Head of caudate nucleus (tissue), 42 donors: Measurements from ENCODE around the gene KRTAP1-4.
A peak's percentile ranks its signal among the peaks of the same experiment; 100 is the strongest.
"Not testable (repeated sequence)": the region's sequence is repeated elsewhere in the genome, so short reads cannot be mapped to it uniquely, and the experiment has no call there.

ENCODE experiments used
- DNase-seq, 42 donors: peaks; one replicate each; pipeline versions ENCODE4 v3.0.0 to v3.0.0-alpha.2; 2020 to 2021; ENCODE audit warnings: mixed read lengths in 7 of 42
- intact Hi-C: fragments of 100-400 bp; cut with DNase I; formaldehyde crosslinking; loops from one replicate; pipeline ENCODE4 v1.15.0; 2022

The KRTAP1-4 gene

DNA sequence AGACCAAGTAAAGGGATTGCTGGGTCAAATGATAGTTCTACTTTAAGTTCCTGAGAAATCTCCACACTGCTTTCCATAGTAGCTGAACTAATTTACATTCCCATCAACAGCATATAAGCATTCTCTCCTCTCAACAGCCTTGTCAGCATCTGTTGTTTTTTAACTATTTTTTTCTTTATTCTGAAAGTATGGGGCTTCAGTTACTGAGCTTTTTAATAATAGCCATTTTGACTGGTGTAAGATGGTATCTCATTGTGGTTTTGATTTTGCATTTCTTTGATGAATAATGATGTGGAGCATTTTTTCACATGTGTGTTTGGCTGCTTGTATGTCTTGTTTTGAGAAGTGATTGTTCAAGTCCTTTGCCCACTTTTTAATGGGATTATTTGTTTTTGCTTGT is 22.6 kb upstream of the KRTAP1-4 start:
- no peak for DNase-seq
- intact Hi-C loops: no loop called here

DNA sequence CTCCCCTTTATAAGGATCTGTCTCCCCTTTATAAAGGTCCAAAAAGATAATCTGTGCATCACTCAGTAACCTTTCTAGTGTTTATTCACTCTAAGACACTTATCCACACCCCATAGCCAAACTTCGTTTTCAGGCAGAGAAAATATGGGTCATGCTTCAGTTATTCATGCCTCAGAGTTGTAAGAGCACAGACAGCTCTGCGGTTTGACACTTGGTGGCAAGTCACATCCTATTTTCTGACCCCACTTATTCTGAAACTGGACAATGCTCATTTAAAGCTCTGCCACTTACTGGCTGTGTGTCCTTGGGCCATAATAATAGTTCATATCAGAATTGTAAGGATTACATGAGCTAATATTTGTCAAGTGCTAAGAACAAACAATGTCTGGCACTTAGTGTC is 19.1 kb upstream of the KRTAP1-4 start:
- intact Hi-C loops: no loop called here

DNA sequence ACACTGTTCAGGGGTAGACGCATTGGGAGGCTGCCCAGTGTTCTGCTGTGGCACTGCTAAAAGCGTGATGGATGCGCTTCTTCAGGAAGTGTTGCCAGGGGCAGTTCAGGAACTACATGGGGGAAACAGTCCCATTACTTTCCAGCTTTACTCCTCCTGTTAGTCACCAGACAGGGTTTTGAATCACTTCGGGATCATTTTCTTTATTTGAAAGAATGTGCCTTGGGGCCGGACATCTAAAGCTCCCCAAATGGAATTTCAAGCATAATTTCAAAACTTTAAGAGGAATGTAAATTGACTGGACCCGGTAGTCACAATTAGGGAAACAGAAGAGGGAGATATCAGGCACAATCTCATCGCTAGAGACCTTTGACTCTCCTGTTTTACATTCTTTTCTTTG is 18.4 kb upstream of the KRTAP1-4 start:
- DNase-seq: no peak
- intact Hi-C loops: no loop called here

More for the DNA sequence above, 19.1 kb upstream of the KRTAP1-4 start:
- no peak for DNase-seq

DNA sequence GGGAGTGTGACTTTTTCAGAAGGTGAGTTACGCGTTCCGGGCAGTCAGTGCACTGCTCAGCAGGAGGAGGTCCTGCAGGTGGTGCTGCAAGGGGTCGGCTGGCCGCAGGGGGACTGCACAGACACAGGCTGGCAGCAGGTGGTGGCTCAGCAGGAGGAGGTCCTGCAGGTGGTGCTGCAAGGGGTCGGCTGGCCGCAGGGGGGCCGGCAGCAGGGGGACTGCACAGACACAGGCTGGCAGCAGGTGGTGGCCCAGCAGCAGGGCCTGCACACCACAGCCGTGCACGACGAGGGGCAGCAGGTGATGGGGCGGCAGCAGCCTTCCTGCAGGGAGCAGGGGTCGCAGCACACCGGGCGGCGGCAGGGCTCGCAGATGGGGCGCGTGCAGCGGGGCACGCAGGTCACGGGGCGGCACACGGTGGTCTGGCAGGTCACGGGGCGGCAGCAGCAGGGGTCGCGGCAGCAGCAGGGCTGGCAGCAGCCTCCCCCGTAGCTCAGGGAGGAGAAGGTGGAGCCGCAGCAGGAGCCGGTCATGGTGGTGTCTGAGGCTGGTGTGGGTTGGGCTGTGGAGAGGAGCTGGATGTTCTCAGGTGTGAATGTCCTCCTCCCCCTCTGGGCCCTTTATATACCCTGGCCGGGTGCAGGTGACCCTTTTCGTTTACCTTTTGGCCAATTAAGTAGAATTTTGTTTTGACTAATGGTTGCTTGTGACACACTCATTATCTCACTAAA is 16.9 kb upstream of the KRTAP1-4 start, which contains the start of gene KRTAP2-1:
Gene KRTAP2-1, minus strand, starts transcription at position 582 of the 731 bp plus-strand sequence. Its CDS starts 49 bp downstream, at position 533.
- intact Hi-C loops, DNase-seq: not testable (repeated sequence)

DNA sequence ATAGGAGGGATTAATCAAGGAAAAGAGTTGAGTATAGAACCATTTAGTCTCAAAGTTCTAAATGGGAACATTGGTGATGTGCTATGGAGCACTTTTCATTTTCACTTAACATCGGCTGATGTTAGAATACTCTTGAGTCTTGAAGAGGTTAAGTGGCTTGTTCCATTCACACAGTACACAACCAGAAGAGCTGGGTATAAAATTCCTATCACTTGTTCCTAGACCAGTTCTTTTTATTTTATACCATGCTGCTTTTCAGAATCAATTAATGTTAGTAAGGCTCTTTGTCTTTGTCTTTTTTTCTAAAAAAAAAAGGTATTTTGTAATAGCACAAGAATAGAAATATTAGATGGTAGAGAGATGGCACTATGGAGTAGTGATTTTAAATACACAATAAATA is 13.0 kb upstream of the KRTAP1-4 start:
- intact Hi-C loops: no loop called here

DNA sequence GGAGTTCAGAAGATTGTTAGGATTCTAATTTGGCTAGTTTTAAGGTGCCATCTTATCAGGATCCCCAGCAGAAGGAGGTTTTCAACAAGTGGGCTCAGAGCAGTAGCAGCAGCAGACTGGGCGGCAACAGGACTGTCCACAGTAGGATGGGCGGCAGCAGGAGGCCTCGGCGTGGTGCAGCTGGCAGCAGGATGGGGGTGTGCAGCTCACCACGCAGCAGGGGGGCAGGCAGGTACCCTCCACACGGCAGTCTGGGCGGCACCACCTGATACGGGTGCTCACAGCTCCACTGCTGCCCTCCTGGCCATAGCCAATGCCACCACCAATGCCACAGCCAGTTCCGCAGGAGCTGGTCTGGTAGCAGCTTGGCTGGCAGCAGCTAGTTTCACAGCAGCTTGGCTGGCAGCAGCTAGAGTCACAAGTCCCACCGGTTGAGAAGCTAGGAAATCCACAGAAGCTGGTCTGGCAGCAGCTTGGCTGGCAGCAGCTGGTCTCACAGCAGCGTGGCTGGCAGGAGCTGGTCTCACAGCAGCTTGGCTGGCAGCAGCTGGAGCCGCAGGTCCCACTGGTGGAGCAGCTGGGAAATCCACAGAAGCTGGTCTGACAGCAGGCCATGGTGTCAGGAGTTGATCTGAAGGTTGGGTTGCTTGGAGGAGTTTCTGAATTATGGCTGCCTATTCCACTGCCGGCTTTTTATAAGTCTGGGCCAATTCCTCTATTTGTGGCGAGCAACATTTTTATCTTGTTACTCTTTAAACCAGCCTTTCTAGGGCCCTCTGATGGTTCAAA is 11.0 kb upstream of the KRTAP1-4 start, which contains the start of gene KRTAP1-1:
Gene KRTAP1-1, minus strand, starts transcription at position 668 of the 789 bp plus-strand sequence. Its CDS starts 53 bp downstream, at position 615.
- intact Hi-C loops: not testable (repeated sequence)

More for the DNA sequence above, 13.0 kb upstream of the KRTAP1-4 start:
- no peak for DNase-seq

DNA sequence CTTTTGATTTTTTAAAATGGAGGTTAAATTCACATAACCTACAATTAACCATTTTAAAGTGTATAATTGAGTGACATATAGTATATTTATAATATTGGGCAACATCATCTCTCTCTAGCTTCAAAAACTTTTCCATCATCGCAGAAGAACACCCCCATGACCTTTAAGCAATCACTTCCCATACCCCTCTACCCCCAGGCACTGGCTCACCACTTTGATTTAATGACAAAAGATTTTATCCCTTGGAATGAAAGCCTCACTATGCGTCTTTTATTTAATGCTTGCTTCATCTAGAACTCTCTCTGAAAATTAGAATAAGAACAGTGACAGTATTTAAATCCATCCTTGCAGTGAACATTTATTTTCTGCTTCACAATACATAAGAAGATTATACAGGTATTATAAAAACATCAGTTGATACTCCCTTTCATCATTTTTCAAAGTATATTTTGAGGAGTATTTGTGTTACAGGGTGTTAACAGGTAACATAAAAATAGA is 7.9 kb upstream of the KRTAP1-4 start:
- intact Hi-C loops: no loop called here

More for the DNA sequence above, 11.0 kb upstream of the KRTAP1-4 start, which contains the start of gene KRTAP1-1:
- DNase-seq: peak in 8 of 42 donors; percentile 2 to 49 (median 12)

DNA sequence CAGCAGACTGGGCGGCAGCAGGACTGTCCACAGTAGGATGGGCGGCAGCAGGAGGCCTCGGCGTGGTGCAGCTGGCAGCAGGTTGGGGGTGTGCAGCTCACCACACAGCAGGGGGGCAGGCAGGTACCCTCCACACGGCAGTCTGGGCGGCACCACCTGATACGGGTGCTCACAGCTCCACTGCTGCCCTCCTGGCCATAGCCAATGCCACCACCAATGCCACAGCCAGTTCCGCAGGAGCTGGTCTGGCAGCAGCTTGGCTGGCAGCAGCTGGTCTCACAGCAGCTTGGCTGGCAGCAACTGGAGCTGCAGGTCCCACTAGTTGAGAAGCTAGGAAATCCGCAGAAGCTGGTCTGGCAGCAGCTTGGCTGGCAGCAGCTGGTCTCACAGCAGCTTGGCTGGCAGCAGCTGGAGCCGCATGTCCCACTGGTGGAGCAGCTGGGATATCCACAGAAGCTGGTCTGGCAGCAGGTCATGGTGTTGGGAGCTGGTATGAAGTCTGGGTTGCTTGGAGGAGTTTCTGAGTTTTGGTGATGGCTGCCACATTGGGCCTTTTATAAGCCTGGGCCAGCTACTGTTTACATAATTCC is 4.4 kb upstream of the KRTAP1-4 start, which contains the start of gene KRTAP1-3:
Gene KRTAP1-3, minus strand, starts transcription at position 529 of the 590 bp plus-strand sequence. Its CDS starts 53 bp downstream, at position 476.
- intact Hi-C loops: not testable (repeated sequence)

More for the DNA sequence above, 7.9 kb upstream of the KRTAP1-4 start:
- DNase-seq: no peak

DNA sequence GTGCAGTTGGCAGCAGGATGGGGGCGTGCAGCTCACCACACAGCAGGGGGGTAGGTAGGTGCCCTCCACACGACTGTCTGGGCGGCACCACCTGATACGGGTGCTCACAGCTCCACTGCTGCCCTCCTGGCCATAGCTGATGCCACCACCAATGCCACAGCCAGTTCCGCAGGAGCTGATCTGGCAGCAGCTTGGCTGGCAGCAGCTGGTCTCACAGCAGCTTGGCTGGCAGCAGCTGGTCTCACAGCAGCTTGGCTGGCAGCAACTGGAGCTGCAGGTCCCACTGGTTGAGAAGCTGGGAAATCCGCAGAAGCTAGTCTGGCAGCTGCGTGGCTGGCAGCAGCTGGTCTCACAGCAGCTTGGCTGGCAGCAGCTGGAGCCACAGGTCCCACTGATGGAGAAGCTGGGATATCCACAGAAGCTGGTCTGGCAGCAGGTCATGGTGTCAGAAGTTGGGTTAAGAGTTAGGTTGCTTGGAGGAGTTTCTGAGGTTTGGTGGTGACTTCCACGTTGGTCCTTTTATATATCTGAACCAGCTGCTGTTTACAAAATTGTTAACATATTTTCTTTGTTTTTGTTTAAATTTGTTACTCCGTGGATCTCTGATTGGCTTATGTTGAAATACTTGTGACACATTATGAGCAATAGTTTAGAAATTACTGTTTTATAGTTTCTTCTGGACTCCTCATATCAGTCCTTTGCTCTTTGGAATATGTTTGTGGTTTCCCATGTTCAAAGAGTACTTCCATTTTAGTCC is 3.1 kb downstream of the KRTAP1-4 start, which contains the start of gene KRTAP1-5:
Gene KRTAP1-5, minus strand, starts transcription at position 494 of the 757 bp plus-strand sequence. Its CDS starts 53 bp downstream, at position 441.
- no peak for DNase-seq
- intact Hi-C loops: no loop called here

More for the DNA sequence above, 4.4 kb upstream of the KRTAP1-4 start, which contains the start of gene KRTAP1-3:
- DNase-seq: not testable (repeated sequence)

DNA sequence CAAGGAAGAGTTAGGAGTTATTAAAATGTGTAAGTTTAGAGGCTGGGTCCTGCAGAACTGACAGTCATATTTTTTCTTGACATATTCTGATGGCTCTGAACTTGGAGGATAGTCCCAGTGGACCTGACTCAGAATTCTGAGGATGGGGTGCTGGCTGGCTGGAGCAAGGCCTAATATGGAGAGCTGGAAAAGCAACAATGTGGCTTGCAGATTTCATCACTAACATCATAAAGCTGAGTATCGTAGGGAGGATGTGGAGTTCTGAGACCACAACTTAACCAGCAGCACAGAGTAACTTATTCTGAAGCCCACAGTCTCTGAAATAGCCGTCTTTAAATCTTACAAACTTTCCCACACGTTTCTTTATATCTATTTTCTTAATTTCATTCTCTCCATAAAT is 5.3 kb downstream of the KRTAP1-4 start:
- intact Hi-C loops: no loop called here

DNA sequence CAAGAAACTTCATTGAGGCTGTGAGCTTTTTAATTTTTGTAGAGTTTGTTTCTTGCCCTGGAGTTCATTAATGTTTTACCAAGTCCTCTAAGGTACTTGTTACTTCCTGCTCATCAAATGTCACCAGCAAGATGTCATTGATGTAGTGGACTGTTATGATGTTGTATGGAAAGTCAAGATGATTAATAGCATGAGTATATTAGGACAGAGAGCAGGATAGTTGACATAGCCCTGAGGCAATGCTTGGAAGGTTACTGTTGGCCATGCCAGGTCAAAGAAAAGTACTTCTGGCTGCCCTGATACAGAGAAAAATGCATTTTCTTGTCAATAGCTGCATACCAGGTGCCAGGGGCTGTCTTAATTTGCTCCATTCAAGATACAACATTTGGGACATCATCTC is 9.7 kb downstream of the KRTAP1-4 start:
- intact Hi-C loops: no loop called here
- no peak for DNase-seq

More for the DNA sequence above, 5.3 kb downstream of the KRTAP1-4 start:
- no peak for DNase-seq

DNA sequence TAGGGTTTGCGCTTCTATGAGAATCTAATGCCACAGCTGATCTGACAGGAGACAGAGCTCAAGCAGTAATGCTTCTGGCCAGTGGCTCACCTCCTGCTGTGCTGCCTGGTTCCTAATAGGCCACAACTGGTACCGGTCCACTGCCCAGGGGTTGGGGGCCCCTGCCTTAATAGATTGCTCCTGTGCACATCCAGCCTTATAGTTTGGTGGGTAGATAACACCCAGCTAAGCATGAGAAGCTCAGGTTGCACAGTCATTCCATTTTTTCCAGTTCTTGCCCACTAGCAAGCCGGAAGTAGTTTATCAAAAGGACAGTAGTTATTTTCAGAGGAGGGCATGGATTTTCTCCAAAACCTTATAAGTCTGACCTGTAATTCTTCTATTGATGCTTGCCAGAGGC is 10.6 kb downstream of the KRTAP1-4 start:
- DNase-seq: no peak
- intact Hi-C loops: no loop called here

DNA sequence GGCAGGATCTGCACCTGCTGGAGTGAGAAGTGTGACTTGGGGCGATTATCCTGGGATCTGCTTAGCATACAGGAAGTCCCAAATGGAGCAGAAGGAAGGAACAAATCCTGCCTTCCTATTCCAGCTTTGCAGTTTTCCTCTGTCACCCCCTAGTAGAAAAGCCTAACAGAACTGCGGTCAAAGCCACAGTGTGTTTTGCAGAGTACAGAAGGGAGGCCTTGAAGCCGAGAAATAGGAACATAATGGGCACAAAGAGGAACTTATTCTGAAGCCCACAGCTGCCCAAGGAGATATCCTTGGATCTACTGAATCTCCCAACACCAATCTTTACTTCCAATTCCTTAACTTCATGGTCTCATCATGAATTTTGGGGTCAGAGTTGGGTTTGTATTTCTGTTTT is 11.5 kb downstream of the KRTAP1-4 start:
- DNase-seq: no peak
- intact Hi-C loops: no loop called here

DNA sequence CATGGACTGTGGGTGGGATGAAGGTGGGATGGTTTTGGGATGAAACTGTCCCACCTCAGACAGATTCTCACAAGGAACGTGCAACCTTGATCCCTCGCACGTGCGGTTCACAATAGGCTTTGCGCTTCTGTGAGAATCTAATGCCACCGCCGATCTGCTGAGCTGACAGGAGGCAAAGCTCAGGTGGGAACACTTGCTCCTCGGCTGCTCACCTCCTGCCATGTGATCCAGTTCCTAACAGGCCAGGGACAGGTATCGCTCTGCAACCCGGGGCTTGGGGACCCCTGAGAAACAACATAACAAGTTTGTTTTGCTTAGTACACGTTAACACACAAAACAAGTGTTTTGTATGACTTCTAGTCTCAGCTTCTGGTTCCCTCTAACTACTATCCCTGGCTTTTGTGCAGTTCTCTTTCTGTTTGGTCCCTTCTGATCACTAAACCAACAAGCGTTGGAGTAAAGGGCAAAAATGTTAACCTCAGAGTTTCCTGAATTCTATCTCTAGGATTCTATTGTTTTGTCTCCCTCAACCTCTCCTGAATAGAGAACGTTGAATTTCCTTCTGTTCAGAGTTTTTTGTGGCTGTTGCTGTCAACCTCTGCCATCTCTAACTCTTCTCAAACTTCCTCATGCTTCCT is 13.3 kb downstream of the KRTAP1-4 start:
- no peak for DNase-seq
- intact Hi-C loops: no loop called here

DNA sequence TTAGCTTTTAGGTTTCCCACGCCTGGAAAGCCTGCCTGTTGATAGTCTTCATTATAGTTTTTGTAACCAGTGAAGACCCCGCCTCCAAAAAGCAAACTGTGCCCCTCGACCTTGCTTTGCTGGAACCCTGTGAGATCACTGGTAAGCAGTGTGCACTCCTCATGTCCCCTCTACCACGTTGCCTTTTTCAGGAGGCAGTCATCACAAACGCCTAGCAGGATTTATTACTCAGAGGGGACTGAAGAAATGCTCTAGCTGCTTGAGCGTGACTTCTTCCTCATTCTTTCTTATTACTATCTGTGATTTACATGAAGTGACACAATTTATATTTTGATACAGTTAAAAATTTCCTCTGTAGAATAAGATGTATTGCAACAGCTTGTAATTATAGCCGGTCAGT is 14.5 kb downstream of the KRTAP1-4 start:
- intact Hi-C loops: no loop called here
- no peak for DNase-seq

DNA sequence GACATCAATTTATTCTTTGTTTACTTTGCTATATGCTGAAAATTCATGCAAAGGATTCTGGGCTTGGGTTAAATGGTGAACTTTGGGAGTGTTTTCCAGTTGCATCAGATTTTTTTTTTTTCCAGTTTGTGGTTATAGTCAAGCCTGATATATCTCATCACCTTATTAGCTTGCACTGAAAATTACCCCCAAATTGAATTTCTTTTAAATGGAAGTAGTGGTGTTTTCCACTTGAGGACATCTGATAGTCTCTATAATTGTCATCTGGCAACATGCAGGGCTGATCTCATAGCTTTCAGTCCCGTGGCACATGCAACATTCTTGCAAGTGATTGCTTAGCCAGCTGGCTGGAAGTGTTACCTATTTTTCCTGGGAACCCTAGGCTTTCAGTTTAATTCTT is 16.4 kb downstream of the KRTAP1-4 start:
- intact Hi-C loops: no loop called here
- DNase-seq: no peak

DNA sequence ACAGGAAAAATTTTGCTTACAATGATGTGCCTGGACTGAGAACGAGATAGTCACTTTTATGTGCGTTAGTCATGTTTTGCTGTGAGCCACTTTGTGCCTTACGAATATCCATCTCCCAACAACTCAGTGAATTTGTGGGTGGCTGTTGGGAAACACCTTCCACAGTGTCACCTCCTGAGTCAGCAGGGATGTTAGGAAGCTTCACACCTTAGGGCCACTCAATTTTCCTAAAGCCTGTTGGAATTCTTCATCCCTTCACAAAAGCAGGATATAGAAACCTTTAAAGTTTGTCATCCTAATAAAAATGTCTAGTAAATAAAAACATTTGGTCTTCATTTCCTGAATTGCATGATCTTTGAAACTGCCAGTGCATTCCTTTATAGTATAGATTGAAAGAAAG is 16.8 kb downstream of the KRTAP1-4 start:
- intact Hi-C loops: no loop called here
- no peak for DNase-seq
